ENCODE data around the gene IL9R.
"Not testable (repeated sequence)": the region's sequence is repeated elsewhere in the genome, so short reads cannot be mapped to it uniquely, and the experiment has no call there.

IL9R gene

GRCh38 chrX:155999751-156000150 is 2.3 kb downstream of the IL9R start:
- DNase-seq: not testable (repeated sequence)

- no peak for DNase-seq
Observed at GRCh38 chrX:156000361-156000926, 2.9 kb downstream of the IL9R start.

DNA sequence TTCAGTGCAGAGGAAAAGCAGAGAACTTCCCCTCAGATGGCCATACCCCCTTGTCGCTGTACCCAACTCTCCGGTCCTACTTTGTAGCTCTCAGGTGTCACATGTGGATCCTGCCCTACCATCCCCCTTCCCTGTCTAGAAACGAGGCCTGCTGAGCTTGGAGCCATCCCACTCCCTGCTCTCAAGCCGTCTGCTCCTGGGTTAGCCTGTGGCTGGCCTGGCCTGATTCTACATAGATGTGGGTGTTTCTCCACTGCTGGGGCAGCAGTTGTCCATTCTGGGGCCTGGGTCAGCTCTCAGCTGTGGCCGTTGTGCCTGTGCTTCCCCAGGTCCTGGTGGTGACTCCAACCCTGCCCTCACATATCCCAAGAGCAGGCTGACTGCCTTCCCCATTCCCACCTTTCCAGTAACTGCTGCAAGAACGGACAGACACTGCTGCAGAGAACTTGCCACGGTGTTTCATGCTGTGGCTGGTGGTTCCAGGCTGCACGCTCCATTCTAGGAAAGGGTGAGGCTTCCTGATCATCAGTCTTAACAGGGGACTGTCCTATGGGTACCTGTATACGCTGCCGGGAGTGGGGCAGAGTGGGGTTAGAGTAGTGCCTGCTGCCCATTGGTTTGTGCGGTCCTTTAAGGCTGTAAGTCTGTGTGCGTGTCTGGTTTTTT is 3.6 kb downstream of the IL9R start:
- DNase-seq: no peak

DNA sequence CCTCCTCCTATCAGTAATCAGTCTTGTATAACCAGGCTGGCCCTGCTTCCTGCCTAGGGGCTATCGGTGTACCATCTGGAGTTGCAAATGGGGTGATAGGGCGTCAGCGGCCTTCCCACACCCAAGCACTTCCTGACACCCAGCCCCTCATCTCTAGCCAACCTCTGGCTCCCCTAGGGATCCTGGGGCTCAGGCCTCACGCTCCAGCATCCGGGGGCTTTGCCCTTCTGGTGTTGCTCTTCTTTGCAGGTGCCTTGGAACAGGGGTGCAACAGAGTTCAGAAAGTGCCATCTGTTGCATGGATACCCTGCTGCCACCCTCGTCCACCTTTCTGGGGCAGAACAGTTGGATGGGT is 4.1 kb downstream of the IL9R start:
- DNase-seq: no peak

GRCh38 chrX:156002507-156002906 is 5.0 kb downstream of the IL9R start:
- no peak for DNase-seq

GRCh38 chrX:156003486-156004185 is 6.1 kb downstream of the IL9R start:
- no peak for DNase-seq

DNA sequence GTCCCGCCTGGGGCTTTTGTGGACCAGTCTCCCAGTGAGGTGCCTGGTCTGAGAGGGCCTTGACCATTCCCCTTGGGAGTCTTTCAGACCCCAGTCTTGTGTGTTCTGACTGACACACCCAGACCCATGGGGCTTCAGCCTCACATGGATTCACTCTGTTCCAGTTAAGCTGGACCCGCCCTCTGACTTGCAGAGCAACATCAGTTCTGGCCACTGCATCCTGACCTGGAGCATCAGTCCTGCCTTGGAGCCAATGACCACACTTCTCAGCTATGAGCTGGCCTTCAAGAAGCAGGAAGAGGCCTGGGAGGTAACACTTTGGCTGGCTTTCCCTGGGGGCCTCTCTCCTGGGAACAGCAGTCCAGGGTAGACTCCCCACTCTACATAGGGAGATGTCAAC is 6.8 kb downstream of the IL9R start:
- DNase-seq: no peak

GRCh38 chrX:156004740-156005139 is 7.2 kb downstream of the IL9R start:
- no peak for DNase-seq

DNA sequence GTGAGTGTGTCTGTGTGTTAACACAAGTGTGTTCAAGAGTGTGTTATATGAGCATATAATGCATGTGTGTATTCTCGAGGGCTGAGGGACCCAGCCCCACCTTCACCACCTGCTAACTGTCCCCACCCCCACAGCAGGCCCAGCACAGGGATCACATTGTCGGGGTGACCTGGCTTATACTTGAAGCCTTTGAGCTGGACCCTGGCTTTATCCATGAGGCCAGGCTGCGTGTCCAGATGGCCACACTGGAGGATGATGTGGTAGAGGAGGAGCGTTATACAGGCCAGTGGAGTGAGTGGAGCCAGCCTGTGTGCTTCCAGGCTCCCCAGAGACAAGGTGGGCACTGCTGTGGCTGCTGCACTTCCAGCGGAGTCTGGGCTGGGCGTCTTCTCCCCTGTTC is 7.6 kb downstream of the IL9R start:
- DNase-seq: no peak

DNA sequence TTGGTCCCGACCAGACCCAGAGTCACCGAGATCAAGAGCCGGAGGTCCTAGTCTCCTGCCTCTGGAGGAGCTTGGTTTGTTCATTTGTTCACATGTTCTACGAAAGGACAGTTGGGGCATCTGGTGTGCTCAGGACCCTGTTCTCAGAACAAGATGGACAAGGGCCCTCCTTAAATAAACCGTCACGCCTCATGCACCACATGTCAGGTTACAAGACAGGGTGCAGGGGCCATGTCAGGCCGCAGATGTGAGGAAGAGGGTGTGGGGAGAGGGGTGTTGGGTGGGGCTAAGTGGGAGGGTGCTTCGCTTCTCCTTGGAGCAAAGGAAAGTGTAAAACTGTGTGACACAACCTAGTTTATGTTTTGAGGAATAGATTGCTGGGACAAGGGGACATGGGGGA is 9.0 kb downstream of the IL9R start:
- not testable (repeated sequence) for DNase-seq

DNA sequence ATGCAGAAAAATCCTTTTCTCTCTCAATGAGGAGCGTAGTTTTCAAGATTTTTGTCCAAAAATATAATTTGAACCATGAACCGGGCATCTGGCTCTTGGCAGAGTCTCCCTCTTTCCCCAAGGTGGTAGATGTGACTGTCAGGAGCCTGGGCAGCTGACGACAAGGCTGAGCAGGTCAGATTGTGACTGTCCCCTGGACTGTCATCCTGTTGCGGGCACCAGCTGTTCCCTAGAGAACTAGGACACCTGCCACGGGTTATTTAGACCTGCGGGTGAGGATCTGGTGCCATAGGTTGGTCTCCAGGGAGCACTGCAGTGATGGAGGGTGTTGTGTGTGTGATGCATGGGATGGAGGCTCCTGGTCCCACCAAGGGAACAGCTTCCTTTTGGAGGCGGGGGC is 10.9 kb downstream of the IL9R start:
- DNase-seq: not testable (repeated sequence)

DNA sequence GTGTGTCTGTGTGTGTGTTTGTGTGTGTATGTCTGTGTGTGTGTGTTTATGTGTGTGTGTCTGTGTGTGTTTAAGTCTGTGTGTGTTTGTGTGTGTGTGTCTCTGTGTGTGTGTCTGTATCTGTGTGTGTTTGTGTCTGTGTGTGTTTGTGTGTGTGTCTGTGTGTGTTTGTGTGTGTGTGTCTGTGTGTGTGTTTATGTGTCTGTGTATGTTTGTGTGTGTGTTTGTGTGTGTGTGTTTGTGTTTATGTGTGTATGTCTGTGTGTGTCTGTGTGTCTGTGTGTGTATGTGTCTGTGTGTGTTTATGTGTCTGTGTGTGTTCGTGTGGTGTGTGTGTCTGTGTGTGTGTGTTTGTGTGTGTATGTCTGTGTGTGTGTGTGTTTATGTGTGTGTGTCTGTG is 11.4 kb downstream of the IL9R start:
- DNase-seq: no peak

GRCh38 chrX:156009691-156010090 is 12.2 kb downstream of the IL9R start:
- DNase-seq: not testable (repeated sequence)

DNA sequence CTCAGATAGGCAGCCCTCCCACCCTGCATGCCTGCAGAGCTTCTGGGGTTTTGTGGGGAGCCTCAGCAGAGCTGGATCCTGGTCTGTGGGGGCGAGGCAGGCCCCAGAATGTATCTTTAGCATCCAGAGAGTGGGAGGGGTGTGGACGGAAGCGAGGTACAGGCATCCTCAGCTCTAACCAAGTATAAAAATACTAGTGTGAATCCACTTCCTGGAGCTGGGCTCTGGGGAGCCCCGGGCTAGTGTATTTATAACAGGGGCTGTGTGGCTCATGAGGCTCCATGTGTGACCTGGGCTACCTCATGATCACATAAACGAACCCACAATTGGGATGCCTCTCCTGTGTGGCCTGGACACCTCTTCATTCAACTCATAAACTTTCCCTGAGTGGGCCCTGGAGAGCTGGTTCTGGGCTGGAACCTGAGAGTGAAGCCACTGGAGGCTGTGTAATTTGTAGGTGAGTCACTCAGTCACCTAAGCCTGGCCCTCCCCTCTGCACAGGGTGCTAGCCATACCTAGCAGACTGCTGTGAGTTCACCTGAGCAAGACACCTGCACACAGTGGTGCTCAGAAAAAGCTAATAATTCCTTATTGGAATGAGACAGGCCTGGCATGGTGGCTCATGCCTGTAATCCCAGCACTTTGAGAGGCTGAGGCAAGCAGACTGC is 15.9 kb downstream of the IL9R start:
- not testable (repeated sequence) for DNase-seq

DNA sequence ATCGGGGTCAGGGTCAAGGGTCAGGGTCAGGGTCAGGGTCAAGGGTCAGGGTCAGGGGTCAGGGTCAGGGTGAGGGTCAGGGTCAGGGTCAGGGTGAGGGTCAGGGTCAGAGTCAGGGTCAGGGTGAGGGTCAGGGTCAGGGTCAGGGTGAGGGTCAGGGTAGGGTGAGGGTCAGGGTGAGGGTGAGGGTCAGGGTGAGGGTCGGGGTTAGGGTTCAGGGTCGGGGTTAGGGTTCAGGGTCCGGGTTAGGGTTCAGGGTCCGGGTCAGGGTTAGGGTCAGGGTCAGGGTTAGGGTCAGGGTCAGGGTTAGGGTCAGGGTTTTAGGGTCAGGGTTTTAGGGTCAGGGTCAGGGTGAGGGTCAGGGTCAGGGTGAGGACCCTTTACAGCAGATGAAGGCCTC is 22.4 kb downstream of the IL9R start:
- not testable (repeated sequence) for DNase-seq

GRCh38 chrX:156023002-156023401 is 25.5 kb downstream of the IL9R start:
- DNase-seq: not testable (repeated sequence)

- not testable (repeated sequence) for DNase-seq
Observed at GRCh38 chrX:156024949-156025492, 27.5 kb downstream of the IL9R start.

- DNase-seq: not testable (repeated sequence)
Observed at GRCh38 chrX:156028653-156029237, 31.2 kb downstream of the IL9R start.

DNA sequence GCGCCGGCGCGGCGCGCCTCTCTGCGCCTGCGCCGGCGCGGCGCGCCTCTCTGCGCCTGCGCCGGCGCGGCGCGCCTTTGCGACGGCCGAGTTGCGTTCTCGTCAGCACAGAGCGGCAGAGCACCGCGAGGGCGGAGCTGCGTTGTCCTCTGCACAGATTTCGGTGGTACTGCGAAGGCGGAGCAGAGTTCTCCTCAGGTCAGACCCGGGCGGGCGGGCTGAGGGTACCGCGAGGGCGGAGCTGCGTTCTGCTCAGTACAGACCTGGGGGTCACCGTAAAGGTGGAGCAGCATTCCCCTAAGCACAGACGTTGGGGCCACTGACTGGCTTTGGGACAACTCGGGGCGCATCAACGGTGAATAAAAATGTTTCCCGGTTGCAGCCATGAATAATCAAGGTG is 31.8 kb downstream of the IL9R start:
- not testable (repeated sequence) for DNase-seq

DNA sequence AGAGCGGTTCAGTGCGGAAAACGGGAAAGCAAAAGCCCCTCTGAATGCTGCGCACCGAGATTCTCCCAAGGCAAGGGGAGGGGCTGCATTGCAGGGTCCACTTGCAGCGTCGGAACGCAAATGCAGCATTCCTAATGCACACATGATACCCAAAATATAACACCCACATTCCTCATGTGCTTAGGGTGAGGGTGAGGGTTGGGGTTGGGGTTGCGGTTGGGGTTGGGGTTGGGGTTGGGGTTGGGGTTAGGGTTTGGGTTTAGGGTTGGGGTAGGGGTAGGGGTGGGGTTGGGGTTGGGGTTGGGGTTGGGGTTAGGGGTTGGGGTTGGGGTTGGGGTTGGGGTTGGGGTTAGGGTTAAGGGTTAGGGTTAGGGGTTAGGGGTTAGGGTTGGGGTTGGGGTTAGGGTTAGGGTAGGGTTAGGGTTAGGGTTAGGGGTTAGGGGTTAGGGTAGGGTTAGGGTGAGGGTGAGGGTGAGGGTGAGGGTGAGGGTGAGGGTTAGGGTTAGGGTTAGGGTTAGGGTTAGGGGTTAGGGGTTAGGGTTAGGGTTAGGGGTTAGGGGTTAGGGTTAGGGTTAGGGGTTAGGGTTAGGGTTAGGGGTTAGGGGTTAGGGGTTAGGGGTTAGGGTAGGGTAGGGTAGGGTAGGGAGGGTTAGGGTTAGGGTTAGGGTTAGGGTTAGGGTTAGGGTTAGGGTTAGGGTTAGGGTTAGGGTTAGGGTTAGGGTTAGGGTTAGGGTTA is 32.4 kb downstream of the IL9R start:
- not testable (repeated sequence) for DNase-seq

- not testable (repeated sequence) for DNase-seq
Observed at GRCh38 chrX:156030474-156030873, 33.0 kb downstream of the IL9R start.
